Measurements from ENCODE around the gene TFDP3. TPM values are rescaled to one million over a fixed set of nuclear protein-coding genes. Genes with fewer than 3 reads are reported as not detected.

TFDP3 gene
- total and polyA plus RNA-seq, 10 of the 15 experiments (the other 5 are each of a cell fraction or from before 2014, with no cell fraction given), result 0.14 TPM; not detected in 9

GRCh38 chrX:133258481-133258880 is 40.3 kb upstream of the TFDP3 start:
- no peaks in the 10 kb centered on the region for H3K27me3 ChIP-seq (replicated peaks in 1 of 2; ENCODE audit: control insufficient read depth in 2 of 2, insufficient read depth in 2 of 2, low read length in 1 of 2)
- FAIRE-seq, result no peak
- SMC1A ChIA-PET (ENCODE audit: uncharacterized antibody, unreplicated experiment), result no interaction called here

More at GRCh38 chrX:133258481-133258880, 40.3 kb upstream of the TFDP3 start:
- no peak overlapping the region for H2AFZ ChIP-seq (ENCODE audit: control insufficient read depth, low read depth, low read length)
- no peaks in the 10 kb centered on the region for H3K79me2 ChIP-seq (ENCODE audit: control insufficient read depth, insufficient read depth, low read length)
- in situ Hi-C loops (cut with MboI) (no loop called here), intact Hi-C loops (cut with micrococcal nuclease; ENCODE audit: unreplicated experiment) (no loop called here)
- H3K4me2 ChIP-seq (ENCODE audit: control insufficient read depth, insufficient read depth), result no peak overlapping the region
- TF ChIP-seq CBX3 (IDR thresholded peaks at IDR 0.05; ENCODE audit: borderline replicate concordance, low read depth), result no peak
- TF ChIP-seq PAX8 (IDR thresholded peaks at IDR 0.05), result no peak
- no peak for TF ChIP-seq ETV6 (conservative IDR thresholded peaks at IDR 0.05 in 1 of 2, IDR thresholded peaks at IDR 0.05 in 1 of 2; ENCODE audit: borderline replicate concordance in 1 of 2, low read depth in 1 of 2)
- no peak for TF ChIP-seq CREB1 (IDR thresholded peaks at IDR 0.05; ENCODE audit: low read depth)
- TF ChIP-seq USF2 (IDR thresholded peaks at IDR 0.05; ENCODE audit: borderline replicate concordance, low read depth, low read length), result no peak
- TF ChIP-seq BHLHE40 (IDR thresholded peaks at IDR 0.05; ENCODE audit: borderline replicate concordance in 1 of 2, low read depth in 2 of 2, low read length in 1 of 2), result no peak
- no peak for TF ChIP-seq IRF3 (IDR thresholded peaks at IDR 0.05)
- no peak for TF ChIP-seq EZH2 (IDR thresholded peaks at IDR 0.05; ENCODE audit: borderline replicate concordance, control insufficient read depth, low read depth, low read length)
- no peak for TF ChIP-seq HDGF (IDR thresholded peaks at IDR 0.05)
- TF ChIP-seq MYB (IDR thresholded peaks at IDR 0.05; ENCODE audit: borderline replicate concordance, low read depth, low read length), result no peak
- TF ChIP-seq JUNB (IDR thresholded peaks at IDR 0.05), result no peak
- TF ChIP-seq, protein P1, sequence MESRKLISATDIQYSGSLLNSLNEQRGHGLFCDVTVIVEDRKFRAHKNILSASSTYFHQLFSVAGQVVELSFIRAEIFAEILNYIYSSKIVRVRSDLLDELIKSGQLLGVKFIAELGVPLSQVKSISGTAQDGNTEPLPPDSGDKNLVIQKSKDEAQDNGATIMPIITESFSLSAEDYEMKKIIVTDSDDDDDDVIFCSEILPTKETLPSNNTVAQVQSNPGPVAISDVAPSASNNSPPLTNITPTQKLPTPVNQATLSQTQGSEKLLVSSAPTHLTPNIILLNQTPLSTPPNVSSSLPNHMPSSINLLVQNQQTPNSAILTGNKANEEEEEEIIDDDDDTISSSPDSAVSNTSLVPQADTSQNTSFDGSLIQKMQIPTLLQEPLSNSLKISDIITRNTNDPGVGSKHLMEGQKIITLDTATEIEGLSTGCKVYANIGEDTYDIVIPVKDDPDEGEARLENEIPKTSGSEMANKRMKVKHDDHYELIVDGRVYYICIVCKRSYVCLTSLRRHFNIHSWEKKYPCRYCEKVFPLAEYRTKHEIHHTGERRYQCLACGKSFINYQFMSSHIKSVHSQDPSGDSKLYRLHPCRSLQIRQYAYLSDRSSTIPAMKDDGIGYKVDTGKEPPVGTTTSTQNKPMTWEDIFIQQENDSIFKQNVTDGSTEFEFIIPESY (IDR thresholded peaks at IDR 0.05), result no peak
- no peak for TF ChIP-seq RFX5 (IDR thresholded peaks at IDR 0.05; ENCODE audit: low read depth, low read length)
- TF ChIP-seq ZZZ3 (IDR thresholded peaks at IDR 0.05; ENCODE audit: control insufficient read depth, insufficient read length, low read depth), result no peak
- POLR2A ChIA-PET, result no interaction called here
- no peaks in the 10 kb centered on the region for H4K20me1 ChIP-seq (ENCODE audit: control insufficient read depth, insufficient read depth)
- CTCF ChIA-PET, result no interaction called here
- H3K4me1 ChIP-seq (ENCODE audit: control insufficient read depth, insufficient read depth, low read length), result no peaks in the 10 kb centered on the region
- RAD21 ChIA-PET (ENCODE audit: unreplicated experiment), result no interaction called here
- H3K9me3 ChIP-seq (replicated peaks; ENCODE audit: control insufficient read depth, insufficient read depth, low read length), result no peaks in the 10 kb centered on the region
- H3K27ac ChIP-seq (ENCODE audit: control insufficient read depth, insufficient read depth), result no peak overlapping the region
- no TSS peak for BruUV-seq (replicated peaks)
- ATAC-seq (no peak), DNase-seq (ENCODE audit: low read depth, low spot score) (no peak)
- no peak overlapping the region for H3K4me3 ChIP-seq
- H3K9ac ChIP-seq (ENCODE audit: control insufficient read depth, insufficient read depth, low read length), result no peak overlapping the region
- H3K36me3 ChIP-seq (ENCODE audit: control insufficient read depth in 2 of 2, insufficient read depth in 2 of 2, low read length in 1 of 2), result no peaks in the 10 kb centered on the region
